K562 (cell line): ENCODE results near the gene ZDHHC14. TPM values are rescaled to one million over a fixed set of nuclear protein-coding genes. Genes with fewer than 3 reads are reported as not detected.
A peak's percentile ranks its signal among the peaks of the same experiment; 100 is the strongest.

Experiments used
- BCL6 ChIP-seq: fragments of 250-450 bp; sonication (Bioruptor Pico); IDR thresholded peaks from 2 replicates; pipeline ENCODE4 v1.4.0; 2020
- CBFB ChIP-seq: sonication (generic); formaldehyde crosslinking; IDR thresholded peaks from 2 replicates; pipeline ENCODE4 v1.4.0; 2020; ENCODE audit warnings: mild to moderate bottlenecking, missing genetic modification reagents
- CREB3 ChIP-seq: fragments of 450-650 bp; conservative IDR thresholded peaks from 2 replicates; pipeline ENCODE4 v1.6.1; 2016; ENCODE audit warnings: missing genetic modification characterization, low read depth, mild to moderate bottlenecking, missing compliant biosample characterization, moderate library complexity
- DMBX1 ChIP-seq: fragments of 250-450 bp; sonication (Bioruptor Pico); IDR thresholded peaks from 2 replicates; pipeline ENCODE4 v1.8.0; 2022; ENCODE audit warnings: inconsistent platforms, mild to moderate bottlenecking, moderate library complexity, borderline replicate concordance
- E2F4 ChIP-seq: sonication (generic); formaldehyde crosslinking; IDR thresholded peaks from 2 replicates; pipeline ENCODE4 v1.8.0; 2022; ENCODE audit warnings: mild to moderate bottlenecking, low read depth, missing genetic modification reagents
- GTF2A2 ChIP-seq: IDR thresholded peaks from 2 replicates; pipeline ENCODE4 v1.6.1; 2016; ENCODE audit warnings: mild to moderate bottlenecking, missing genetic modification characterization, missing compliant biosample characterization
- HDAC8 ChIP-seq: fragments of 450-650 bp; IDR thresholded peaks from 2 replicates; pipeline ENCODE4 v1.6.1; 2016; ENCODE audit warnings: mild to moderate bottlenecking, missing genetic modification characterization, moderate library complexity, missing compliant biosample characterization
- MEF2D ChIP-seq: conservative IDR thresholded peaks from 2 replicates; pipeline ENCODE4 v1.6.1; 2016; ENCODE audit warnings: low read depth, missing genetic modification characterization, missing compliant biosample characterization
- MTA2 ChIP-seq: fragments of 450-650 bp; IDR thresholded peaks from 2 replicates; pipeline ENCODE4 v1.6.1; 2016; ENCODE audit warnings: low read depth
- NR2C1 ChIP-seq, 2 experiments: fragments of 450-650 bp; IDR thresholded peaks; 2 replicates each; pipeline ENCODE4 v1.6.1; 2017; ENCODE audit warnings: mild to moderate bottlenecking in 2 of 2, antibody characterized with exemption in 1 of 2, inconsistent platforms in 1 of 2, missing compliant biosample characterization in 1 of 2, missing genetic modification characterization in 1 of 2
- PTTG1 ChIP-seq: fragments of 450-650 bp; IDR thresholded peaks from 2 replicates; pipeline ENCODE4 v1.6.1; 2016; ENCODE audit warnings: low read depth, mild to moderate bottlenecking, missing genetic modification characterization, missing compliant biosample characterization
- PYGO2 ChIP-seq: fragments of 450-650 bp; IDR thresholded peaks from 2 replicates; pipeline ENCODE4 v1.6.1; 2016; ENCODE audit warnings: mild to moderate bottlenecking, missing genetic modification characterization, moderate library complexity, missing compliant biosample characterization
- SMARCB1 ChIP-seq: IDR thresholded peaks from 2 replicates; pipeline ENCODE4 v1.6.1; 2011; ENCODE audit warnings: improper control_type of control experiment, low read depth; ENCODE audit not compliant: insufficient read length
- ZFP30 ChIP-seq: fragments of 250-450 bp; sonication (Bioruptor Pico); IDR thresholded peaks from 2 replicates; pipeline ENCODE4 v1.8.0; 2022; ENCODE audit warnings: moderate library complexity, mild to moderate bottlenecking, inconsistent platforms, borderline replicate concordance
- ZNF583 ChIP-seq: fragments of 250-450 bp; sonication (Bioruptor Pico); IDR thresholded peaks from 2 replicates; pipeline ENCODE4 v1.4.0; 2020
- ZNF717 ChIP-seq: fragments of 250-450 bp; sonication (Bioruptor Pico); IDR thresholded peaks from 2 replicates; pipeline ENCODE4 v1.5.0; 2021
- polyA plus RNA-seq, 8 experiments: library from polyadenylated mRNA; depleted of rRNA in 4 of 8; stranded (reverse) in 5 of 8; unstranded in 3 of 8; fragments of >200 nt; fragmentation: Nextera tagmentation in 2 of 8; fragmentation: Illumina TruSeq in 1 of 8; extraction: Ambion mirVana in 2 of 8; extraction: Trizol in 1 of 8; gene quantifications; 2 replicates each; pipeline versions ENCODE4 v1.2.1 to v1.2.3, GENCODE V29; 2011 to 2014; ENCODE audit warnings: inconsistent platforms in 1 of 8, missing spikeins in 1 of 8
- total RNA-seq, 7 experiments: library from RNA; depleted of rRNA in 6 of 7; stranded (reverse); fragments of >200 nt in 6 of 7; fragmentation: Illumina TruSeq in 2 of 7; extraction: Trizol in 2 of 7; gene quantifications; 2 replicates each; pipeline versions ENCODE4 v1.2.1 to v1.2.3, GENCODE V29; 2011 to 2021; ENCODE audit warnings: low replicate concordance in 1 of 7
- TF ChIP-seq, protein P1 (sequence below): fragments of 450-650 bp; formaldehyde crosslinking; IDR thresholded peaks from 2 replicates; pipeline ENCODE4 v1.4.0; 2020; ENCODE audit warnings: mild to moderate bottlenecking, moderate library complexity
- TF ChIP-seq, protein P2 (sequence below): IDR thresholded peaks from 2 replicates; pipeline ENCODE4 v1.6.1; 2016; ENCODE audit warnings: missing genetic modification characterization, missing compliant biosample characterization
- TF ChIP-seq, protein P3 (sequence below): fragments of 250-450 bp; sonication (Bioruptor Pico); IDR thresholded peaks from 2 replicates; pipeline ENCODE4 v1.8.0; 2021; ENCODE audit warnings: mild to moderate bottlenecking, moderate library complexity
- TF ChIP-seq, protein P4 (sequence below): sonication (generic); formaldehyde crosslinking; IDR thresholded peaks from 2 replicates; pipeline ENCODE4 v1.8.1; 2022; ENCODE audit warnings: missing genetic modification reagents

The ZDHHC14 gene
- total and polyA plus RNA-seq, 9 of the 15 experiments (the other 6 are each of a cell fraction or from before 2014, with no cell fraction given), result 0.92 to 23.1 (median 13.8) TPM

DNA sequence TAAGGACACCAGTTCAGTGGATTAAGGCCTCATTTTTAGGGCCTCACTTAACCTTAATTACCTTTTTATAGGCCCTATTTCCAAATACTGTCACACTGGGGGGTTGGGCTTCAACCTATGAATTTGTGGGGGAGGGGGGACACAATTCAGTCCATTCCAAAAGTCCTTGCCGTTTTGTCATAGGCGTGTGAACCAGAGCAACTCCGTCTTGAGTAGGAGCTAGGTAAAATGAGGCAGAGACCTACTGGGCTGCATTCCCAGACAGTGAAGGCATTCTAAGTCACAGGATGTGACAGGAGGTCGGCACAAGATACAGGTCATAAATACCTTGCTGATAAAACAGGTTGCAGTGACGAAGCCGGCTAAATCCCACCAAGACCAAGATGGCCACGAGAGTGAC lies 328.6 kb downstream of the ZDHHC14 start (continued):
- no peak for TF ChIP-seq ZFP30 (CRISPR knock-in tag)
- no peak for TF ChIP-seq CBFB (CRISPR knock-in tag)
- no peak for TF ChIP-seq SMARCB1
- peak; percentile 83 for TF ChIP-seq DMBX1 (CRISPR knock-in tag)
- TF ChIP-seq HDAC8 (tag), result peak; percentile 97
- TF ChIP-seq, protein P1, sequence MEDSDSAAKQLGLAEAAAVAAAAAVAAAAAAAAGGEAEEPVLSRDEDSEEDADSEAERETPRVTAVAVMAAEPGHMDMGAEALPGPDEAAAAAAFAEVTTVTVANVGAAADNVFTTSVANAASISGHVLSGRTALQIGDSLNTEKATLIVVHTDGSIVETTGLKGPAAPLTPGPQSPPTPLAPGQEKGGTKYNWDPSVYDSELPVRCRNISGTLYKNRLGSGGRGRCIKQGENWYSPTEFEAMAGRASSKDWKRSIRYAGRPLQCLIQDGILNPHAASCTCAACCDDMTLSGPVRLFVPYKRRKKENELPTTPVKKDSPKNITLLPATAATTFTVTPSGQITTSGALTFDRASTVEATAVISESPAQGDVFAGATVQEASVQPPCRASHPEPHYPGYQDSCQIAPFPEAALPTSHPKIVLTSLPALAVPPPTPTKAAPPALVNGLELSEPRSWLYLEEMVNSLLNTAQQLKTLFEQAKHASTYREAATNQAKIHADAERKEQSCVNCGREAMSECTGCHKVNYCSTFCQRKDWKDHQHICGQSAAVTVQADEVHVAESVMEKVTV (CRISPR knock-in tag), result no peak
- TF ChIP-seq, protein P2, sequence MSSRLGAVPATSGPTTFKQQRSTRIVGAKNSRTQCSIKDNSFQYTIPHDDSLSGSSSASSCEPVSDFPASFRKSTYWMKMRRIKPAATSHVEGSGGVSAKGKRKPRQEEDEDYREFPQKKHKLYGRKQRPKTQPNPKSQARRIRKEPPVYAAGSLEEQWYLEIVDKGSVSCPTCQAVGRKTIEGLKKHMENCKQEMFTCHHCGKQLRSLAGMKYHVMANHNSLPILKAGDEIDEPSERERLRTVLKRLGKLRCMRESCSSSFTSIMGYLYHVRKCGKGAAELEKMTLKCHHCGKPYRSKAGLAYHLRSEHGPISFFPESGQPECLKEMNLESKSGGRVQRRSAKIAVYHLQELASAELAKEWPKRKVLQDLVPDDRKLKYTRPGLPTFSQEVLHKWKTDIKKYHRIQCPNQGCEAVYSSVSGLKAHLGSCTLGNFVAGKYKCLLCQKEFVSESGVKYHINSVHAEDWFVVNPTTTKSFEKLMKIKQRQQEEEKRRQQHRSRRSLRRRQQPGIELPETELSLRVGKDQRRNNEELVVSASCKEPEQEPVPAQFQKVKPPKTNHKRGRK, result no peak
- TF ChIP-seq PYGO2 (tag), result peak; percentile 79
- no peak for TF ChIP-seq ZNF717 (CRISPR knock-in tag)
- peak; percentile 92 for TF ChIP-seq MEF2D (tag)
- TF ChIP-seq, protein P3, sequence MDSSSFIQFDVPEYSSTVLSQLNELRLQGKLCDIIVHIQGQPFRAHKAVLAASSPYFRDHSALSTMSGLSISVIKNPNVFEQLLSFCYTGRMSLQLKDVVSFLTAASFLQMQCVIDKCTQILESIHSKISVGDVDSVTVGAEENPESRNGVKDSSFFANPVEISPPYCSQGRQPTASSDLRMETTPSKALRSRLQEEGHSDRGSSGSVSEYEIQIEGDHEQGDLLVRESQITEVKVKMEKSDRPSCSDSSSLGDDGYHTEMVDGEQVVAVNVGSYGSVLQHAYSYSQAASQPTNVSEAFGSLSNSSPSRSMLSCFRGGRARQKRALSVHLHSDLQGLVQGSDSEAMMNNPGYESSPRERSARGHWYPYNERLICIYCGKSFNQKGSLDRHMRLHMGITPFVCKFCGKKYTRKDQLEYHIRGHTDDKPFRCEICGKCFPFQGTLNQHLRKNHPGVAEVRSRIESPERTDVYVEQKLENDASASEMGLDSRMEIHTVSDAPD (CRISPR knock-in tag), result no peak
- peak; percentile 94 for TF ChIP-seq PTTG1
- TF ChIP-seq CREB3 (tag), result peak; percentile 84; the same call in 1 of the 2 replicates
- no peak for TF ChIP-seq MTA2
- no peak for TF ChIP-seq BCL6
- no peak for TF ChIP-seq NR2C1 (IDR thresholded peaks at IDR 0.05)
- TF ChIP-seq NR2C1 (tag; IDR thresholded peaks at IDR 0.05), result peak; percentile 86
- TF ChIP-seq GTF2A2 (tag), result peak; percentile 57; the same call in 1 of the 2 replicates
- TF ChIP-seq E2F4, result no peak
- TF ChIP-seq, protein P4, sequence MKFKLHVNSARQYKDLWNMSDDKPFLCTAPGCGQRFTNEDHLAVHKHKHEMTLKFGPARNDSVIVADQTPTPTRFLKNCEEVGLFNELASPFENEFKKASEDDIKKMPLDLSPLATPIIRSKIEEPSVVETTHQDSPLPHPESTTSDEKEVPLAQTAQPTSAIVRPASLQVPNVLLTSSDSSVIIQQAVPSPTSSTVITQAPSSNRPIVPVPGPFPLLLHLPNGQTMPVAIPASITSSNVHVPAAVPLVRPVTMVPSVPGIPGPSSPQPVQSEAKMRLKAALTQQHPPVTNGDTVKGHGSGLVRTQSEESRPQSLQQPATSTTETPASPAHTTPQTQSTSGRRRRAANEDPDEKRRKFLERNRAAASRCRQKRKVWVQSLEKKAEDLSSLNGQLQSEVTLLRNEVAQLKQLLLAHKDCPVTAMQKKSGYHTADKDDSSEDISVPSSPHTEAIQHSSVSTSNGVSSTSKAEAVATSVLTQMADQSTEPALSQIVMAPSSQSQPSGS, result no peak
- peak; percentile 91 for TF ChIP-seq ZNF583 (CRISPR knock-in tag)
